NCI-H2227 (cell line): ENCODE measurements around the gene NTSR1.

Experiments used
- DNase-seq: peaks from one replicate; lab custom pipeline; 2025; ENCODE audit not compliant: unreplicated experiment; lab: John Stamatoyannopoulos, UW

NTSR1 gene

GRCh38 chr20:62692801-62693523 is 15.7 kb upstream of the NTSR1 start:
- no peak for DNase-seq

GRCh38 chr20:62693524-62693922 is 15.1 kb upstream of the NTSR1 start:
- DNase-seq: no peak

- DNase-seq: no peak
Measured at GRCh38 chr20:62694106-62694505, 14.5 kb upstream of the NTSR1 start.

GRCh38 chr20:62694868-62695267 is 13.8 kb upstream of the NTSR1 start:
- no peak for DNase-seq

- no peak for DNase-seq
Measured at GRCh38 chr20:62695448-62696414, 12.9 kb upstream of the NTSR1 start.

- DNase-seq: no peak
Measured at GRCh38 chr20:62696434-62696957, 12.1 kb upstream of the NTSR1 start.

- no peak for DNase-seq
Measured at GRCh38 chr20:62696989-62697388, 11.6 kb upstream of the NTSR1 start.

- no peak for DNase-seq
Measured at GRCh38 chr20:62697468-62697912, 11.1 kb upstream of the NTSR1 start.

- no peak for DNase-seq
Measured at GRCh38 chr20:62698231-62698630, 10.4 kb upstream of the NTSR1 start.

- DNase-seq: no peak
Measured at GRCh38 chr20:62699296-62699695, 9.3 kb upstream of the NTSR1 start.

- DNase-seq: no peak
Measured at GRCh38 chr20:62699741-62700140, 8.9 kb upstream of the NTSR1 start.

GRCh38 chr20:62700261-62700930 is 8.2 kb upstream of the NTSR1 start:
- no peak for DNase-seq

GRCh38 chr20:62701161-62702012 is 7.2 kb upstream of the NTSR1 start:
- DNase-seq: no peak

- DNase-seq: no peak
Measured at GRCh38 chr20:62702013-62702300, 6.7 kb upstream of the NTSR1 start.

GRCh38 chr20:62702895-62703852 is 5.5 kb upstream of the NTSR1 start:
- DNase-seq: no peak

- DNase-seq: no peak
Measured at GRCh38 chr20:62703853-62704228, 4.8 kb upstream of the NTSR1 start.

GRCh38 chr20:62704341-62704948 is 4.2 kb upstream of the NTSR1 start:
- DNase-seq: peak; percentile 88

GRCh38 chr20:62705627-62706026 is 3.0 kb upstream of the NTSR1 start:
- DNase-seq: no peak

GRCh38 chr20:62706344-62706743 is 2.3 kb upstream of the NTSR1 start:
- DNase-seq: no peak
